ENCODE results near the gene VPS36.

DNA sequence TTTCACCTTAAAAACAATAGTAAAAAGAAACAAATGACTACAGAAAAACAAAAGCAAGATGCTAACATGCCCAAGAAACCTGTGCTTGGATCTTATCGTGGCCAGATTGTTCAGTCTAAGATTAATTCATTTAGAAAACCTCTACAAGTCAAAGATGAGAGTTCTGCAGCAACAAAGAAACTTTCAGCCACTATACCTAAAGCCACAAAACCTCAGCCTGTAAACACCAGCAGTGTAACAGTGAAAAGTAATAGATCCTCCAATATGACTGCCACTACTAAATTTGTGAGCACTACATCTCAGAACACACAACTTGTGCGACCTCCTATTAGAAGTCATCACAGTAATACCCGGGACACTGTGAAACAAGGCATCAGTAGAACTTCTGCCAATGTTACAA lies 10.8 kb upstream of the VPS36 start:
- TF ChIP-seq, protein P1, sequence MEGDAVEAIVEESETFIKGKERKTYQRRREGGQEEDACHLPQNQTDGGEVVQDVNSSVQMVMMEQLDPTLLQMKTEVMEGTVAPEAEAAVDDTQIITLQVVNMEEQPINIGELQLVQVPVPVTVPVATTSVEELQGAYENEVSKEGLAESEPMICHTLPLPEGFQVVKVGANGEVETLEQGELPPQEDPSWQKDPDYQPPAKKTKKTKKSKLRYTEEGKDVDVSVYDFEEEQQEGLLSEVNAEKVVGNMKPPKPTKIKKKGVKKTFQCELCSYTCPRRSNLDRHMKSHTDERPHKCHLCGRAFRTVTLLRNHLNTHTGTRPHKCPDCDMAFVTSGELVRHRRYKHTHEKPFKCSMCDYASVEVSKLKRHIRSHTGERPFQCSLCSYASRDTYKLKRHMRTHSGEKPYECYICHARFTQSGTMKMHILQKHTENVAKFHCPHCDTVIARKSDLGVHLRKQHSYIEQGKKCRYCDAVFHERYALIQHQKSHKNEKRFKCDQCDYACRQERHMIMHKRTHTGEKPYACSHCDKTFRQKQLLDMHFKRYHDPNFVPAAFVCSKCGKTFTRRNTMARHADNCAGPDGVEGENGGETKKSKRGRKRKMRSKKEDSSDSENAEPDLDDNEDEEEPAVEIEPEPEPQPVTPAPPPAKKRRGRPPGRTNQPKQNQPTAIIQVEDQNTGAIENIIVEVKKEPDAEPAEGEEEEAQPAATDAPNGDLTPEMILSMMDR (IDR thresholded peaks at IDR 0.05), result no peak
- TF ChIP-seq POLR2A (IDR thresholded peaks at IDR 0.05) (no peak), POLR2AphosphoS5 (IDR thresholded peaks at IDR 0.05) (no peak)

Measured in breast epithelium (tissue), 3 donors.